GM18505 (cell line): ENCODE measurements around the gene ANKRD30A.
"Not testable (repeated sequence)": the region's sequence is repeated elsewhere in the genome, so short reads cannot be mapped to it uniquely, and the experiment has no call there.

ENCODE experiments used
- ATAC-seq: cut with Tn5 transposase; IDR thresholded peaks from one replicate; pipeline ENCODE4 v1.9.1; 2021; ENCODE audit not compliant: unreplicated experiment
- POLR2A ChIP-seq: IDR thresholded peaks from 4 replicates; pipeline ENCODE4 v1.6.1; 2011; ENCODE audit warnings: borderline replicate concordance; ENCODE audit not compliant: insufficient read depth, insufficient read length; ENCODE audit errors: extremely low read depth

ANKRD30A gene

DNA sequence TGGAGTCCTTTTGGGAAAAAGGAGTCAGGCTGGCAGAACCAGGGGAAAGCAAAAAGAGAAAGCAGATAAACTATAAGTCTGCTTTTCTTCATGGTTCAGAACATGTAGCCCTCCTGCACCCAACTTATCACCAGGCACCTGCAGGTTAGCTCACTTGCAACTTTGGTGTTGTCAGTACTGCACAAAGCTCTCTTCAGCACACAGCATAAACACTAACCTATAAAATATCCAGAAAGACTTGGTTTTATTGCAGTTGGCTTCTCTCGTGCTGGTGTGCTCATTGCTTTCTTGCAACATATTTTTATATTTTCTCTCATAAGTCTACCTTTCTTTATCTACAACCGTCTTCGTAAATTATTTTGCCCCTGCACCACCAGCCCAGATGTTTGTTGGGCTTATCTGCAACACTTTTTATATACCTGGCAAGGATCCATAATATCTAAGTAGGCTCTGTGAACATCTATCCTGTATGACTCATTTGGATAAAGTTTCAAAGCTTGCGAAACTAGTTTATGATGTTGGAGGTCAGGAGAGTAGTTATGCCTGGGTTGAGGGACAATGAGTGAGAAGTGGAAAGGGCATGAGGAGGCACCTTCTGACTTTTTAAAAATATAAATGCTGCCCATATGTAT, 164.6 kb downstream of the ANKRD30A start:
- TF ChIP-seq POLR2A, result no peak
- ATAC-seq, result no peak

DNA sequence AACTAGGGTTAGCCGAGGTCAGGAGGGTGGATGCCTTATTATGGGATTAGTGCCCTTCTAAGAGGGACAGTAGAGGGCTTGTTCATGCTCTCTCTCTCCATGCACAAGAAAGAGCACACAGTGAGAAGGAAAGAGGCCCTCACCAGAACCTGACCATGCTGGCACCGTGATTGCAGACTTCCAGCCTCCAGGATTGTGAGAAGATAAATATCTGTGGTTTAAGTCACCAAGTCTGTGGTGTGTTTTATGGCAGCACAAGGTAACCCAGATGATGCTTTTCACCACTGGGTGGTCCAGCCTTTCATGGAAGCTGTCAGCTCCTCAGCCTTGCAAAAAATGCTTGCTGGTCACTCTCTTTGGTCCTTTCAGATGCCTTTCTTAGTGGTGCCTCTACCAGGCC, 175.9 kb downstream of the ANKRD30A start:
- no peak for ATAC-seq
- no peak for TF ChIP-seq POLR2A

DNA sequence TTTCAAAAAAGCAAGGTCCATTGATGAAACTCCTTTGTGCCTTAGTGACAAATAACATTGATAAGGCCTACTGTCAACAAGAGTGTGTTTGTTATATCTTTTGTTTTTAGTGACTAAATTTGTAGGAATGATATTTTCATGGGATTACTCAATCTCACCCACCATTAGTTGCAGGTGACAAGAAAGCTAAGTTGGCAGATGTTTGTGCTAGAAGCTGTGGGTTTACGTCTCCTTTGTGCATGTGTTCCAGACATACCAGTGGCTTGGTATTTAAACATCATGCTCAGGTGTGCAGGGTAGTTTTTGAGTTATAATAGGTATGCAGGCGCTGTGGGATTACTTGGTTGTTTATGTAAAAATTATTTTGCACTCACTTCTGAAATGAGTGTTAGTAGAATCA, 178.6 kb downstream of the ANKRD30A start:
- TF ChIP-seq POLR2A, result no peak
- ATAC-seq, result no peak

DNA sequence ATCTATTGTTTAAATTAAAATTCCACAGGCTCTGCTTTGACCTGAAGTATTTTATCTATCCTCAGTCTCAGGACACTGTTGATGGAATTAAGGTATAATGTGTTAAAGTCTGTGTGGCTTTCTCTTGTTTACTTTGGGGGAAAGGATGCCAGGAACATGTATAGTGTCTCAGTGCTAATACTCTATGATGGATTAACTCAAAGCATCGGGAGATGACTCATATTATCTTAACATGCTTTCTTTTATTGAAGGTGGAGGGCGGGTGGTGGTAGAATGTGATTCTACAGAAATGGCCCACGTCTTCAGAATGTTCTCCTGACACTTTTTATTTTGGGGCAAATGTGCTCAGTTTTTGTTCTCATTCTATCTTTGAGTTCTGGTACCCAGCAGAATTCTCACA, 189.0 kb downstream of the ANKRD30A start:
- ATAC-seq, result no peak

DNA sequence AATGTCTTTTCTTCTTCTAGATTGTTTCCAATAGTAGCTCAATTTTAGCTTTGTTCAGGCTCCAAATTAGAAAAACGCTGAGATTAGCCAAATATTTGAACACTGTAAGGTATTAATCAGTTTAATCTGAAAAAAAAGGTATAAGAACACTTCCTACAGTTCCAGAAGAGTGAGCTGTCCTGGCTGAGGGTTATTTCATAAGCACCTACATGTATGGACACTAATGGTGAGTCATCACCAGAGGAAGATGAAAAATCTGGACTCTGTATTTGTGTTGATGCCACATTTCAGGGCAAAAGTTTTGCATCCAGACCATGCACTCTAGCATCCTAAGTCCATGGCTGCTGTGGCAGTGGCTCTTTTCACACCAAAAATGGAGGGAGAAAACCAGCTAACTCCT, 189.5 kb downstream of the ANKRD30A start:
- no peak for TF ChIP-seq POLR2A

More for the DNA sequence above, 189.0 kb downstream of the ANKRD30A start:
- no peak for TF ChIP-seq POLR2A

DNA sequence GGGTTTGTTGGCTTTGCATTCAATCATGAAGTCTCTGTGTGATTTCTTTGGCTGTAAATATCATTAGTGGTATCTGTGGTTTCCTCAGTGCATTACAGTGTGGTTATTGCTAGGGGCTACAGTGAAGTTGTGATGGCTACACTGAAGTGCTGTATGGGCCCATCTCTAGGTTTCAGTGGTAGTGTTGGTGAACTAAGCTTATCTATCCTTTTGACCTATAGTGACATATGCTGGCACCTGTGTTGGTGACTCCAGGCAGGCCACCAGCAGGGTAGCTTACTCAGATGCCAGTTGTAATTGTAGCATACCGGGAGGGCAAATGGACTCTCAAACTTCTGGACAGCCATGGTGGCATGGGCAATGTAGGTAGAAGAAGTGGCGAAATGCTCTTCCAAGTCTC, 219.0 kb downstream of the ANKRD30A start:
- TF ChIP-seq POLR2A, result no peak
- no peak for ATAC-seq

More for the DNA sequence above, 189.5 kb downstream of the ANKRD30A start:
- no peak for ATAC-seq

DNA sequence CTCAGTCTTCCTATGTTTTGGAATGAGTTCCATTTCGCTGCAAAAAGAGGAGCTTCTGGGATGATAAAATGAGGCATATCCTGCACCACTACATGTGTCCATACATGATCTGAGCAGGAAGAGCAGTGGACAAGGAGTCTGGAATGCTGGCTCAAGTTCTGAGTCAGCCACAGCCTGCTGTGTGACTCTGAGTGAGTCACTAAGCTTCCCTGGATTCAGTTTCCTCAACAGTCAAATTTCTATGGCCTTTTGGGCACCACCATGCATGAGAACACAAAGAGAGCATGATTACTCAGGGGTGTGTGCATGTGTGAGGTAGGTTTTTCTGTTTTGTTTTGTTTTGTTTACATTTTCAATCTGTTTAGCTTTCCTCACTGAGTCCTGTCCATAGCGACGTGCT, 254.6 kb downstream of the ANKRD30A start:
- TF ChIP-seq POLR2A, result no peak
- ATAC-seq, result no peak

DNA sequence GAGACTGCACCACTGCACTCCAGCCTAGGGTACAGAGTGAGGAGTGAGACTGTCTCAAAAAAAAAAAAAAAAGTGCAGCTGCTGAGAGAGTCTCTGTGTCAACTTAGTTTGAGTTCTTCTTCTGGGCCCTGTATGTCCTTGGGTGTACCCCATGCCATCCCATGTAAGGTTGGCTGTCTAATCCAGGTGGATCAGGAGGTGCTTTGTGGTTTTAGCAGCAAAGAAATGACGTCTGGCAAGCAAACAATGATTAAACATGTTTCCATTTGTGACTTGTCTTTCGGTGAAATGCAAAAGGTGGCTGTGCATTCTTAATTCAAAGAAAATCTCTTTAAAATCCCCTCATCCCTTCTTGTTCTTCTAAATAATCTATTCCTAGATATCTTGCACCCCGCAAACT, 255.9 kb downstream of the ANKRD30A start:
- TF ChIP-seq POLR2A, result no peak
- ATAC-seq, result no peak

DNA sequence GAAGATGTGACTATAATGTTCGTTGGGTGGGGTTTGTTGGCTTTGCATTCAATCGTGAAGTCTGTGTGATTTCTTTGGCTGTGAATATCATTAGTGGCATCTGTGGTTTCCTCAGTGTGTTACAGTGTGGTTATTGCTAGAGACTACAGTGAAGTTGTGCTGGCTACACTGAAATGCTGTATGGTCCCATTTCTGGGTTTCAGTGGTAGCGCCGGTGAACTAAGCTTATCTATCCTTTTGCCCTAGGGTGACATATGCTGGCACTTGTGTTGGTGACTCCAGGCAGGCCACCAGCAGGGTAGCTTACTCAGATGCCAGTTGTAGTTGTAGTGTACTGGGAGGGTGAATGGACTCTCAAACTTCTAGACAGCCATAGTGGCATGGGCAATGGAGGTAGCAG, 259.5 kb downstream of the ANKRD30A start:
- TF ChIP-seq POLR2A, result no peak
- no peak for ATAC-seq

DNA sequence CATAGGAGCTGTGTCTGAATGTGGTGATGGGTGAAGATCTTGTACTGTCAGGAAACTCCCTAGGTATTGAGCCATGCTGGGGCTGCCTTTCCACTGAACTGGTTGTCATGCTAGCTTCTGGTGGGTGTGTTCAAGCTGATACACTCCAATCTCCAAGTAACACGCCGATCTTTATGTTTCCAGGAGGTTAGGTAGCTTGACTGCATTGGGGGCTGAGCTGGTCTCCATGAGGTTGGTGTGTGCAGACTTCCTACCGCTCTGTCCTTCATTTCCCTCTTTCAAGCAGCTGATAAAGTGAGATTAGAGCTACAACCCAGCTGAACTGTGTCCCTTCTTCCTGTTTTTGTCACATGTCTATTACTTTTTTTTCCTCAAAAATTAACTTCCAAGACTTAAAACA, 265.5 kb downstream of the ANKRD30A start:
- no peak for ATAC-seq
- no peak for TF ChIP-seq POLR2A

DNA sequence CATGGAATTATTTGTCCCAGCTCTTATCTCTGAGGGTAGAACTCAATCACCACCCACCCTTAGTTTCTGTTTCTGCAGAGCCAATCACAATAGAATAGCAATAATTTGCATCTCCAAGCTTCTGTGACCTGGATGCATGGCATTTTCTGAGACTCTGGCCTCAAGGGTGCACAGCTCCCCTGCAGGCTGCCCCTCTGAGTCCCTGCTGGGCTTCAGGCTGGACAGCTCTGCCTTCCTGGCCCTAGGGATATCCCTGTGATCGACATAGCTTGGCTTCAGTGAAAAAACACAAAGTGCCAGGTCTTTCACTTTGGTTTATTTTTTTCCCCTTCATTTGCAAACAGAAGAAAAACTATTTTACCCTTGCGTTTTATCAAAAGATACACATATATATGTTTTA, 275.4 kb downstream of the ANKRD30A start:
- not testable (repeated sequence) for ATAC-seq

DNA sequence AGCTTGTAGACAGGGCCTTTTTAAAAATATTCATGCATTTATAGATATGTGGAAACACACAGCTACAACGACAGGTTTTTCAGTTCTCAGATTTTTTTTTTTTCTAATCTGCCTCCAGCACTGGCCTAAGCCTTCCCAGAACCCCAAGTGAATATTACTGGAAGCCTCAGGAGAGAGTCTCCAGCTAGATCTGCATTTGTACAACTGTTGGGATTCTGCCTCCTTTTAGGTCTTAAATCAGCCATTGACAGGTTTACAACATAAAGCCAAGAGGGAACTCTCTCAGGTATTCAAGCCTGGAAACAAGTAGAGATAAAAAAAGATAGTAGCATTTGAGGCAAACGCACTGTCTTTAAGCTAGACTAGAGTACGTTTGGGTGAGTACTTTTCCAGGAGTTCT, 275.8 kb downstream of the ANKRD30A start:
- ATAC-seq, result no peak
- no peak for TF ChIP-seq POLR2A

DNA sequence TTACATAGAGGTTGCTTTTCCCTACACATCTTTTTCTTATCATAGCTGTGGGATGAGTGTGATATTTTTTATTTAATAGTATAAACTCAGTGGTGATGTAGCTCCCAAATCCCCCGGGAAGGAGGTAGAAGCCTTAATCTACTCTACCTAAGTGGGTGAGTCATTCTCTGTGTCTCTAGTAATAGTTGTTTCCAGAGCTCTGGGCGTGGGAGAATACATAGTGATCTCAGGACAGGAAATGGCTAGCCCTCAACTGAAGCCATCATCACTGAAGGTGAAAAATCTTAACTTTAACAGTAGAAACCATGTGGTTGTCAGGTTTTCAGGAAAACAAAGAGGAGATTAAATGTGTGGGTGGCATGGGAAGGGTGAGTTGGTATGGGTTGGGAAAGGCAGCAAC, 278.4 kb downstream of the ANKRD30A start:
- ATAC-seq, result no peak
- no peak for TF ChIP-seq POLR2A
